H1 (cell line): ENCODE measurements around the gene OLFM2. TPM values are rescaled to one million over a fixed set of nuclear protein-coding genes. Genes with fewer than 3 reads are reported as not detected.

Experiments
- CBX8 ChIP-seq: fragments of 300-800, 300-1000 bp; sonication (generic); IDR thresholded peaks from 2 replicates; pipeline ENCODE4 v1.7.1; 2016; ENCODE audit warnings: low read depth, low read length, borderline replicate concordance
- EZH2 ChIP-seq: fragments of 200-600 bp; sonication (generic); IDR thresholded peaks from 2 replicates; pipeline ENCODE4 v1.7.1; 2012; ENCODE audit warnings: low read depth, mild to moderate bottlenecking, moderate library complexity, low read length, inconsistent platforms; ENCODE audit not compliant: severe bottlenecking
- POLR2A ChIP-seq, 2 experiments: IDR thresholded peaks; 1 replicate in 1 of 2; 2 replicates in 1 of 2; pipeline ENCODE4 v1.6.1; 2011; ENCODE audit warnings: low read depth in 2 of 2, low read length in 2 of 2, mild to moderate bottlenecking in 2 of 2; ENCODE audit errors: control extremely low read depth in 1 of 2
- SAP30 ChIP-seq: fragments of 300-600 bp; sonication (generic); IDR thresholded peaks from 2 replicates; pipeline ENCODE4 v1.7.1; 2012; ENCODE audit warnings: low read length, moderate library complexity, mild to moderate bottlenecking, inconsistent platforms; ENCODE audit not compliant: insufficient read depth, insufficient replicate concordance
- polyA plus RNA-seq, 7 experiments: library from polyadenylated mRNA; depleted of rRNA in 3 of 7; stranded (reverse) in 5 of 7; unstranded in 2 of 7; fragments of >200 nt in 5 of 7; fragments of 200-250 nt in 2 of 7; gene quantifications; 1 replicate in 5 of 7; 2 replicates in 1 of 7; 4 replicates in 1 of 7; pipeline versions ENCODE4 v1.2.1 to v1.2.3, GENCODE V29; 2011 to 2013; ENCODE audit warnings: missing spikeins in 2 of 7, mixed read lengths in 2 of 7
- total RNA-seq: library from RNA; stranded (reverse); fragmentation: NEBNext Ultra II Directional; extraction: Animal tissue kit (Norgen Biotek cat#: 25700); gene quantifications from 2 replicates; pipeline ENCODE4 v1.2.1, GENCODE V29; 2021

The OLFM2 gene
- total and polyA plus RNA-seq, 2 of the 8 experiments (the other 6 are each of a cell fraction or from before 2014, with no cell fraction given): 68.2 to 151 TPM

DNA sequence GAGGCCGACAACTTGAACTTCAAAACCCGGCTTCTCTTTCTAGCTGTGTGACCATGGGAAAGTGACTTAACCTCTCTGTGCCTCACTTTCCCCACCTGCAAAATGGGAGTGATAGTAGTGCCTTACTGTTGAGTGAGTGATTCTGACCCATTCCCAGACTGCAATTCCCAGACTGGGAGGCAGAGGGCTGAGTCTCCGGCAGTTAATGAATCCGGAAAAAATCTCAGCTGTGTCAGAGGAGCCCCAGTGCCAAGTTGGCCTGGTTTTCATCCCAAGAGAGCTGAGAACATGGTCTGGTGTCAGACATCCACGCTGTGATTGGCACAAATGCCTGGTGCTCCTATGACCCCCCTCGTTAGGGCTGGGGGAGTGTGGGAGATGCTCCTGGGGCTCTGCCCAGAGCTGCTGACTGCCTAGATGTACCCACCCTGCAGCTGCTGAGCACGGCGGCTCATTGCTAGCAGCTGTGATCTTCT, 51.2 kb downstream of the OLFM2 start (continued):
- TF ChIP-seq EZH2 (no peak), SAP30 (no peak), CBX8 (no peak), POLR2A (IDR thresholded peaks at IDR 0.05; ENCODE audit: control extremely low read depth in 1 of 2, low read depth in 2 of 2, low read length in 2 of 2) (no peak)
